ENCODE measurements around the gene TMPO. TPM values are rescaled to one million over a fixed set of nuclear protein-coding genes. Genes with fewer than 3 reads are reported as not detected.
A peak's percentile ranks its signal among the peaks of the same experiment; 100 is the strongest.

Gene TMPO
- total and polyA plus RNA-seq, 2 of the 4 experiments (the other 2 are of a cell fraction), result 30.0 to 62.0 TPM

DNA sequence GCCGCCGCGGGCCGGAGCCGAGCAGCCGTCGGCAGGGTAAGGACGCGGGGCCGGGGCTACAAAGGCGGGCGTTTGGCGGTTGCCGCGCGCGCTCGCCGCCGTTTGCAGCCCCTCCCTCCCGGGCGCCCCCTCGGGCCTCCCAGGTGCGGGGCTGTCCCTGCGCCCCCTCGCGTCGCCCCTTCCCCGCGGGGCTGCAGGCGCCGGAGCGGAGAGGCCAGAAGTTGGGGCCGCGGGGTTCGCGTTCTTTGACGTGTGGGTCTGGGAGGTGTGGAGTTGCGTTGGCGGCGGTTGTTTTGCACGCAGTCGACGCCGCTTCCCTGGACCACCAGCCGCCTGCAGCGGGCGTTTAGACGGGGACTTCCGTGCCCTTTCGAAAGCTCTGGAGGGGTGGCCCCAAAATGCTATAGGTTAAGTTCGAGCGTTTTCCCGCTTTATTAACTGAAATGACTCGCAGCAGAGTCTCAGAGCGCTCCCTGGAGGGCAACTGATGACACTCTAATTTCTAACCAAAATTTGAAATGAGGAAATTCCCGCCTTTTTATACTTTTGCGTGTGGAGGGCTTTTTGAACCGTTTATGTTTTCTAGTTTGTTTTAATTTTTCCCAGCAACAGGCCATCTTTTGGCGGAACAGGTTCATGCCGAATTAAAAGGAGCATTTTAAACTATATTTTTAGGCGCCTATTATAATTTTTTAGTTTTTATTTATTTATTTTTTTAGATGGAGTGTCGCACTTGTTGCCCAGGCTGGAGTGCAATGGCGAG is 902 bp downstream of the TMPO start (continued):
- TF ChIP-seq MAZ (IDR thresholded peaks at IDR 0.05; ENCODE audit: borderline replicate concordance, low read depth, low read length), result no peak
- TF ChIP-seq MAFK (IDR thresholded peaks at IDR 0.05; ENCODE audit: low read depth, low read length), result no peak

- H2AFZ ChIP-seq (replicated peaks; ENCODE audit: low read length, poor library complexity), result no peak overlapping the region
- no peak for DNase-seq
- H3K4me1 ChIP-seq (ENCODE audit: control insufficient read depth, insufficient read depth, low read length), result no peaks in the 10 kb centered on the region
- H2BK5ac ChIP-seq (ENCODE audit: low read depth, low read length, poor library complexity, severe bottlenecking), result no peak overlapping the region
- no peaks in the 10 kb centered on the region for H3K27me3 ChIP-seq (ENCODE audit: control insufficient read depth, insufficient read depth, low read length)
- no TSS peak for BruUV-seq (replicated peaks)
- in situ Hi-C loops (cut with MboI; ENCODE audit: low sequenced_read_pairs) (loop anchor here (10.0 kb wide), 1 partner anchor 95 kb away; no protein-coding TSS in a partner anchor), intact Hi-C loops (cut with micrococcal nuclease) (loop anchor here (5.0 to 10.0 kb wide), 2 partner anchors 73 to 125 kb away; partner anchors contain the start of genes APAF1, IKBIP and SLC25A3), dilution Hi-C loops (cut with HindIII; ENCODE audit: low sequenced_read_pairs, unreplicated experiment) (no loop called here)
- peak overlapping the region in 1 of 2 experiments; percentile 19; a peak in 1 of 4 replicates for H4K8ac ChIP-seq (ENCODE audit: low read depth in 2 of 2, low read length in 2 of 2)
- H2BK120ac ChIP-seq (ENCODE audit: low read depth, low read length), result no peak overlapping the region
- H2BK20ac ChIP-seq (ENCODE audit: low read depth, low read length), result no peak overlapping the region
- no peak overlapping the region for H3K27ac ChIP-seq (ENCODE audit: insufficient read depth, low read length)
- no peak overlapping the region for H3K4me2 ChIP-seq (ENCODE audit: low read depth, low read length)
- CTCF ChIA-PET, result no interaction called here
- no peak overlapping the region for H3K18ac ChIP-seq (ENCODE audit: low read depth, low read length)
- H4K5ac ChIP-seq (ENCODE audit: low read depth, low read length), result no peak overlapping the region
- H3K4ac ChIP-seq (ENCODE audit: low read depth, low read length), result no peak overlapping the region
- H3K9me1 ChIP-seq (ENCODE audit: insufficient read depth, low read length), result no peaks in the 10 kb centered on the region; the same call in 1 of the 2 replicates
- H3K23ac ChIP-seq (ENCODE audit: low read depth, low read length), result no peak overlapping the region; the same call in 1 of the 2 replicates
- no peaks in the 10 kb centered on the region for H3K9me3 ChIP-seq (ENCODE audit: control insufficient read depth, insufficient read depth, low read length)
- H3K56ac ChIP-seq (ENCODE audit: extremely low read depth, insufficient read depth, low read length), result no peak overlapping the region
- H4K91ac ChIP-seq (ENCODE audit: insufficient read depth, low read depth, low read length), result no peak overlapping the region
- no CpG with 5 or more reads among the region's 13 CpGs for WGBS, 2 experiments (ENCODE audit: extremely low coverage in 2 of 2, insufficient read length in 1 of 2)
- H3K9ac ChIP-seq (ENCODE audit: low read depth, low read length), result no peak overlapping the region
- peaks cover 14% of the 10 kb centered on the region for H4K20me1 ChIP-seq (ENCODE audit: insufficient read depth, low read length)
- H3K4me3 ChIP-seq (ENCODE audit: insufficient read depth, low read depth, low read length), result no peak overlapping the region
- no peak overlapping the region for H2BK15ac ChIP-seq (ENCODE audit: low read depth, low read length)
- H3K79me1 ChIP-seq (ENCODE audit: low read depth in 1 of 2, low read length in 2 of 2), result peaks cover 0 to 7% of the 10 kb centered on the region in 2 experiments; a peak in 2 of 4 replicates
- ATAC-seq (ENCODE audit: low read depth), result no peak
- H3K36me3 ChIP-seq (ENCODE audit: control insufficient read depth, insufficient read depth, low read length), result peaks cover 6% of the 10 kb centered on the region; the same call in 1 of the 2 replicates
- POLR2A ChIA-PET (ENCODE audit: unreplicated experiment), result interaction anchor here (0.5 kb wide), 1 partner anchor 74 kb away, joined by 3 read pairs; no protein-coding TSS in a partner anchor
- H3K14ac ChIP-seq (replicated peaks; ENCODE audit: low read depth, low read length), result no peak overlapping the region
- H2AK9ac ChIP-seq (replicated peaks; ENCODE audit: low read depth, low read length, poor library complexity), result no peak overlapping the region
- no peak overlapping the region for H2AK5ac ChIP-seq (ENCODE audit: low read depth, low read length)
- no peak for TF ChIP-seq CEBPB (IDR thresholded peaks at IDR 0.05; ENCODE audit: low read depth, low read length)
- TF ChIP-seq SMC3 (IDR thresholded peaks at IDR 0.05; ENCODE audit: low read depth, low read length), result no peak
- no peak for TF ChIP-seq RCOR1 (IDR thresholded peaks at IDR 0.05; ENCODE audit: insufficient replicate concordance, low read length)
- no peak for TF ChIP-seq POLR2A (IDR thresholded peaks at IDR 0.05; ENCODE audit: low read depth, low read length)
- TF ChIP-seq FOS (IDR thresholded peaks at IDR 0.05; ENCODE audit: low read depth, low read length), result no peak
- TF ChIP-seq, protein P1, sequence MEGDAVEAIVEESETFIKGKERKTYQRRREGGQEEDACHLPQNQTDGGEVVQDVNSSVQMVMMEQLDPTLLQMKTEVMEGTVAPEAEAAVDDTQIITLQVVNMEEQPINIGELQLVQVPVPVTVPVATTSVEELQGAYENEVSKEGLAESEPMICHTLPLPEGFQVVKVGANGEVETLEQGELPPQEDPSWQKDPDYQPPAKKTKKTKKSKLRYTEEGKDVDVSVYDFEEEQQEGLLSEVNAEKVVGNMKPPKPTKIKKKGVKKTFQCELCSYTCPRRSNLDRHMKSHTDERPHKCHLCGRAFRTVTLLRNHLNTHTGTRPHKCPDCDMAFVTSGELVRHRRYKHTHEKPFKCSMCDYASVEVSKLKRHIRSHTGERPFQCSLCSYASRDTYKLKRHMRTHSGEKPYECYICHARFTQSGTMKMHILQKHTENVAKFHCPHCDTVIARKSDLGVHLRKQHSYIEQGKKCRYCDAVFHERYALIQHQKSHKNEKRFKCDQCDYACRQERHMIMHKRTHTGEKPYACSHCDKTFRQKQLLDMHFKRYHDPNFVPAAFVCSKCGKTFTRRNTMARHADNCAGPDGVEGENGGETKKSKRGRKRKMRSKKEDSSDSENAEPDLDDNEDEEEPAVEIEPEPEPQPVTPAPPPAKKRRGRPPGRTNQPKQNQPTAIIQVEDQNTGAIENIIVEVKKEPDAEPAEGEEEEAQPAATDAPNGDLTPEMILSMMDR (conservative IDR thresholded peaks at IDR 0.05; ENCODE audit: low read depth, low read length), result no peak
- TF ChIP-seq RFX5 (IDR thresholded peaks at IDR 0.05; ENCODE audit: low read depth, low read length), result no peak
- TF ChIP-seq RAD21 (IDR thresholded peaks at IDR 0.05; ENCODE audit: low read length), result no peak
- TF ChIP-seq ELK1 (IDR thresholded peaks at IDR 0.05; ENCODE audit: borderline replicate concordance, low read depth, low read length), result no peak
- no peak for TF ChIP-seq CHD1 (IDR thresholded peaks at IDR 0.05; ENCODE audit: low read depth, low read length)
- no peak for TF ChIP-seq MAFK (IDR thresholded peaks at IDR 0.05; ENCODE audit: low read depth, low read length)
- TF ChIP-seq MXI1 (IDR thresholded peaks at IDR 0.05; ENCODE audit: borderline replicate concordance, low read depth, low read length), result no peak
Measured at GRCh38 chr12:98519257-98519907, 4.0 kb downstream of the TMPO start.
